ENCODE measurements around the gene POLR3A.
A peak's percentile ranks its signal among the peaks of the same experiment; 100 is the strongest.

The POLR3A gene

DNA sequence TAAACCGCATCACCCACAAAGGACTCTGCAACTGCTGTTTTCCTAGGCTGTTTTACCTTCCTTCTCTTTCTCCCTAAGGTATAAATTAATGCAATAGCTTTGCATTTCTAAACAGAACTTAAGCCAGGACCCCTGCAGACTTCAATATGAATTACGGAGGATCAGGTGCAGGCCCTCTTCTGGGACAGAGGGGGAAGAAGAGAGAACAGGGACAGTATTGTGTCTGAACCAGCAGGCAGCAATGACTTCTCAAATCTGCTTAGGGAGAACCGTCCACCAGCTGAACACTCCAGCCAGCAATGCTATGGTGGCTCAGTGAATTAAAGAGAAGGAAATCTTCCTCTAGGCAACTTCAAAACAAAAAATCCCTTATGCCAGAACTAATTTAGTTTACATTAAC lies 35.7 kb downstream of the POLR3A start:
- no peak for DNase-seq (ENCODE audit: low read depth)
- H3K4me3 ChIP-seq (ENCODE audit: low read length): no peak overlapping the region
- TF ChIP-seq, protein P1, sequence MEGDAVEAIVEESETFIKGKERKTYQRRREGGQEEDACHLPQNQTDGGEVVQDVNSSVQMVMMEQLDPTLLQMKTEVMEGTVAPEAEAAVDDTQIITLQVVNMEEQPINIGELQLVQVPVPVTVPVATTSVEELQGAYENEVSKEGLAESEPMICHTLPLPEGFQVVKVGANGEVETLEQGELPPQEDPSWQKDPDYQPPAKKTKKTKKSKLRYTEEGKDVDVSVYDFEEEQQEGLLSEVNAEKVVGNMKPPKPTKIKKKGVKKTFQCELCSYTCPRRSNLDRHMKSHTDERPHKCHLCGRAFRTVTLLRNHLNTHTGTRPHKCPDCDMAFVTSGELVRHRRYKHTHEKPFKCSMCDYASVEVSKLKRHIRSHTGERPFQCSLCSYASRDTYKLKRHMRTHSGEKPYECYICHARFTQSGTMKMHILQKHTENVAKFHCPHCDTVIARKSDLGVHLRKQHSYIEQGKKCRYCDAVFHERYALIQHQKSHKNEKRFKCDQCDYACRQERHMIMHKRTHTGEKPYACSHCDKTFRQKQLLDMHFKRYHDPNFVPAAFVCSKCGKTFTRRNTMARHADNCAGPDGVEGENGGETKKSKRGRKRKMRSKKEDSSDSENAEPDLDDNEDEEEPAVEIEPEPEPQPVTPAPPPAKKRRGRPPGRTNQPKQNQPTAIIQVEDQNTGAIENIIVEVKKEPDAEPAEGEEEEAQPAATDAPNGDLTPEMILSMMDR (IDR thresholded peaks at IDR 0.05; ENCODE audit: insufficient read depth, low read depth, low read length, missing control alignments): no peak

DNA sequence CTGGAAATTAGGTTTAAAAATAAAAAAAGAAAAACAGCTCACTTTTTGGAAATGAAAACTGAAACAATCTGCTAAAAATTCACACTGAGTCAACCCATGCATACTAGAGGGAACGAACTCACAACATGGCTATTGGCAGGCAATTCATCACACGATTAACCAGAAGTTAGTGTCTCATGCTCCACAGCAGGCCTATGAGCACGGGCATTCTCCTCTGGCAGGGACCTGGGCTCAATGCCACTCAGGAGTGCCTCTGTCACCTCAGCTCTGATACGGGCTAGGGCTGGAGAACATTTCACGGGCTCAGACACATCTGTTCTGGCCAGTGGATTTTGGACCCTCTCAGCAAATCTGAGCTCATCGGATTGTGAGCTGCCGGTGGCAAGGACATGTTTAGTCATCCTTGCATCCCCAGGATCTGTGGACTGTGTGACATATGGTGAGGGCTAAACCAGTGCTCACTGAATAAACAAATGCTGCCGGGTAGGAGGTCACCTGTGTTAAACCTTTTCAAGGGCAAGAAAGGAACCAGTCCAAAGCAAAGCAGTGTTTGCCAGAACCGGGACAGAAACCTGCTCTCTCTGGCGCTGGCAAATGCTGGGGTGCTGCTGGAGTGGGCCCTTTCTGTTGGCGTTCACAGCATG lies 40.1 kb downstream of the POLR3A start:
- DNase-seq (ENCODE audit: low read depth): no peak
- TF ChIP-seq, protein P1 (IDR thresholded peaks at IDR 0.05; ENCODE audit: insufficient read depth, low read depth, low read length, missing control alignments): no peak
- H3K4me3 ChIP-seq (ENCODE audit: low read length): no peak overlapping the region

DNA sequence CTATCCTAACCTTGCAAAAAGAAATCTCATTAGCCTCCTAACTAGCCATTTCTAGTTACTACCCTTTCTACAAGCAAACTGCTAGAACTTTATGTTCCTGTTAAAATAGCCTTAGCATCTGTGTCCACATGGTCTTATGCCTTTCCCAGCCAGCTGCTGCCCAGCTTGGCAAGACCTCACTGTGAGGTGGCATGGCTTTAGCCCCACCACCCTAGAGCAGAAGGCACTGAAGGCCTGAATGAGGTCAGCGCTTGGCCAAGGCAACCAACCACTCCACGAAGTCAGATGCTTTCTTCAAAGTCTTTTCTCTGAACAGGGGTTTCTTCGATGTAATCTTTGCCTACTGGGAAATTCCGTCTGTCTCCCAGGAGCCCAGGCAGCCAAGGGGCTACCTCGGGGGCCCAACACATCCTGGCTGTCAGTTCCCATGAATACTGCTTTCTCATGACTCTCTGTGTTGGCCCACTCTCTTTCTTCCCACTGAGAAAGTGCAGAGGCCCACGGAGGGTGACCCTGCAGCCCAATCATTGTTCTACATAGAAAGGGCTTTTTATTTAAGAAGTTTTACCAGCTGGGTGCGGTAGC lies 41.6 kb downstream of the POLR3A start:
- no peak for DNase-seq (ENCODE audit: low read depth)
- H3K4me3 ChIP-seq (ENCODE audit: low read length): no peak overlapping the region
- TF ChIP-seq, protein P1 (IDR thresholded peaks at IDR 0.05; ENCODE audit: insufficient read depth, low read depth, low read length, missing control alignments): no peak

DNA sequence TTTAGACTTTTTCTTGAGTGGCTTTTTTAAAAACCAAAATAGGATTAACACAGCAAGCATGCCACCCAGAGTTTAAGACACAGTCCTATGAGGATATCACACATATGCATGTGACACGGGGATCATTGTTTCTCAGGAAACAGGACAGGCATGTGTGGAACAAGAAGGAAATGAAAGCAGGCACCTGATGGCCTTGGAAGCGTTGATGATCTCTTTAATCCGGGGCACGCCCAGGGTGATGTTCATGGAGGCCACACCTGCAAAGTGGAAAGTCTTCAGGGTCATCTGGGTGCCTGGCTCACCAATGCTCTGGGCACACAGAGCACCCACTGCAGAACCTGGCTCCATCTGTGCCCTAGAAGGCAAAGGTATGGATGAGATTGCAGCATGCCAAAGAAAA lies 44.3 kb downstream of the POLR3A start:
- H3K4me3 ChIP-seq (ENCODE audit: low read length): no peak overlapping the region
- TF ChIP-seq, protein P1 (IDR thresholded peaks at IDR 0.05; ENCODE audit: insufficient read depth, low read depth, low read length, missing control alignments): no peak
- no peak for DNase-seq (ENCODE audit: low read depth)

DNA sequence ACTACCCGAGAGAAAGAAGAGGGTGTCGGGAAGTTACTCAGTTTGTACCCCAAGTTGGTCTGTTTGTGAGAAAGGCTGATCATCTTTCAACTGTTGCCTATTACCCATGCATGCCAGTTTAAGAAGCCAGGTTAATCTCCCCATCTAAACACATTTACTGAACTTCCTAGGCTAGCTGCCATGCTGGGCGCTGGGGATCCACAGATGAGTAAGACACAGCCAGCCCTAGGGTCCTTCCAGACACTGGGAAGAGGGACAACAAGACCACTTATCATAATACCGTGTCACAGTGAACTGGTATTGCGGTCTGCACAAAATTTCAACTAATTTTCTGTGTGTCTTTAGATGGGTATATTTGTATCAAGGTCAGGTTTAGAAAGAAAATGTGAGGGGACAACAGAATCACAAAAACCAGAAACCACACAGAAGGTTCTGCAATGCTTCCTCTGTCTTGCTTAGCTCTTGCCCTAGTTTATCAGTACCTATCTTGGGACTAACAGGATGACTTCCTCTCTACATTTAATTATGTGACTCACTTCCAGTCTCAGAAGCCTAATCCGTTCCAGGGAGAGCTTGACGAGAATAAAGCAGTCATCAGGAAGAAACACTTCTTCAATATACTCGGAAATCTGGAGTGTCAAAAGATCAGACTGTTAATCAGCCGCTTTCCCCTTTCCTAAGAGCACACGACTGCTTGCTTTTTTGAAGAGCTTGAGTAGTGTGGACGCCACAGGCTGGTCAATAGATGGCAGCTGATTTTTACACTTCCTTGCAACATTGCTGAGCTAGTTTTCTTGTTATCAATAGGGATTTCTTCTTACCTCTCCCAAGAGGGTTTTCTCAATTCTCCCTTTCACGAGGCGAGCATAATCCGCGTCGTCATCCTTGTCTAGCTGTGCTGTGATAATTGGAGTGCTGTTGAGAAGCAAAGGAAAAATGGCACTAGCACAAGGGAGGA lies 45.7 kb downstream of the POLR3A start:
- DNase-seq (ENCODE audit: low read depth): peak; percentile 11
- TF ChIP-seq, protein P1 (IDR thresholded peaks at IDR 0.05; ENCODE audit: insufficient read depth, low read depth, low read length, missing control alignments): no peak
- no peak overlapping the region for H3K4me3 ChIP-seq (ENCODE audit: low read length)

DNA sequence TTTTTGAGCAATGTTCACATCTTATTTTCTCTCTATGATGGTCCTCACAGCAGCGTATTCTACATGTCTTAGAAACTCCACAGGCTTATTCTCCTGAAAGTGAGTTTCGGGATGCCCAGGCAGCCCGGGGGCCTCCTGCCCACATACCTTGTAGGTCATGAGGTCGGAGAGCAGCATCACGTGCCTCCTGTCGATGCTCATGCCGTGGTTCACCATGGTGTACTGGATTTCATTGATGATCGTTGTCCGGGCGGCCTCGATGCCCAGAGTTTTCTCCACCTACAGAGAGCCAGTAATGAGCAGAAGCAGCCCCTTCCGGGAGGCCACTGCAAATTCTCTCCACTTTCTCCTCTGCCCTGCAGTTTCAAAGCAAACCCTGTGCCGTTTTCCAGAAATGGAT lies 48.0 kb downstream of the POLR3A start:
- TF ChIP-seq, protein P1 (IDR thresholded peaks at IDR 0.05; ENCODE audit: insufficient read depth, low read depth, low read length, missing control alignments): no peak
- no peak for DNase-seq (ENCODE audit: low read depth)
- no peak overlapping the region for H3K4me3 ChIP-seq (ENCODE audit: low read length)
